OCI-LY3 (cell line): ENCODE measurements around the gene SAMHD1.

Experiments used
- CTCF ChIP-seq: fragments of 200-600, 300-600 bp; sonication (generic); IDR thresholded peaks from 2 replicates; pipeline ENCODE4 v1.5.1; 2014; ENCODE audit warnings: antibody characterized with exemption, low read length, low read depth
- EZH2phosphoT487 ChIP-seq: fragments of 200-600 bp; shearing (Covaris generic); IDR thresholded peaks from 2 replicates; pipeline ENCODE4 v1.6.1; 2018; ENCODE audit warnings: antibody characterized with exemption, mixed run types, low read depth

- TF ChIP-seq CTCF, result no peak
- no peak for TF ChIP-seq EZH2phosphoT487
These were observed 86.2 kb downstream of the SAMHD1 start for GRCh38 chr20:36865076-36865860.
